Activated CD4-positive, alpha-beta T cell treated with anti-CD3 and anti-CD28 coated beads for 36 hours (primary cell): Measurements from ENCODE around the gene BOLA3. TPM values are rescaled to one million over a fixed set of nuclear protein-coding genes. Genes with fewer than 3 reads are reported as not detected.

ENCODE experiments used
- ATAC-seq: fragments of 200-7000 bp; cut with Tn5 transposase; one replicate; pipeline ENCODE4 v1.10.0; 2021; ENCODE audit warnings: mild to moderate bottlenecking, moderate library complexity
- CTCF ChIA-PET: fragments of 350-600 bp; sonication (Branson Sonifier 250); formaldehyde crosslinking; loops from one replicate; lab custom pipeline; 2021; ENCODE audit warnings: antibody characterized with exemption; lab: Charles Lee
- POLR2A ChIA-PET: fragments of 350-600 bp; sonication (Branson Sonifier 250); formaldehyde crosslinking; loops from one replicate; lab custom pipeline; 2021; ENCODE audit warnings: antibody characterized with exemption, inconsistent platforms; lab: Charles Lee
- DNase-seq: peaks from one replicate; pipeline ENCODE4 v3.0.0-alpha.2; 2020
- H3K27ac Mint-ChIP-seq: one replicate; pipeline ENCODE4 v1.8.0; 2021; ENCODE audit warnings: mixed read lengths
- H3K27me3 Mint-ChIP-seq: one replicate; pipeline ENCODE4 v1.8.0; 2021; ENCODE audit warnings: mixed read lengths
- H3K36me3 Mint-ChIP-seq: one replicate; pipeline ENCODE4 v1.8.0; 2021; ENCODE audit warnings: low read depth, mixed read lengths
- H3K4me1 Mint-ChIP-seq: one replicate; pipeline ENCODE4 v1.8.0; 2021; ENCODE audit warnings: mixed read lengths
- H3K4me3 Mint-ChIP-seq: one replicate; pipeline ENCODE4 v1.8.0; 2021; ENCODE audit warnings: mild to moderate bottlenecking, moderate library complexity, mixed read lengths
- H3K9me3 Mint-ChIP-seq: one replicate; pipeline ENCODE4 v1.8.0; 2021; ENCODE audit warnings: low read depth, mixed read lengths
- intact Hi-C, 2 experiments: fragments of 100-400 bp; cut with DNase I in 1 of 2; cut with micrococcal nuclease in 1 of 2; formaldehyde crosslinking; loops; one replicate each; pipeline versions ENCODE4 v1.14.2 to v1.15.1; 2022 to 2024; cut with DNase I, micrococcal nuclease
- total RNA-seq, 2 experiments: library from RNA; stranded (reverse); gene quantifications; one replicate each; pipeline ENCODE4 v1.2.3, GENCODE V29; 2021

The BOLA3 gene
- total RNA-seq, 2 experiments from 2014 or later: 119 to 130 TPM

GRCh38 chr2:74149570-74150319 is 2.0 kb upstream of the BOLA3 start:
- H3K27me3 Mint-ChIP-seq: no peaks in the 10 kb centered on the region
- H3K36me3 Mint-ChIP-seq: peaks cover 6% of the 10 kb centered on the region
- peak overlapping the region; percentile 47 for H3K27ac Mint-ChIP-seq
- intact Hi-C loops: loop anchor here in 1 of 2 experiments (2.0 to 10.0 kb wide), 5 partner anchors 49 to 395 kb away; partner anchors contain the start of genes DGUOK, MTHFD2 and STAMBP
- H3K4me1 Mint-ChIP-seq: peaks cover 5% of the 10 kb centered on the region
- ChIA-PET CTCF (interaction anchor here (0.6 to 11.2 kb wide), 9 partner anchors 12 to 325 kb away, joined by 3 to 155 read pairs (median 4); partner anchors contain the start of gene STAMBP), POLR2A (interaction anchor here (0.7 kb wide), 1 partner anchor 10 kb away, joined by 3 read pairs; no protein-coding TSS in a partner anchor)
- no peak for DNase-seq
- no peak overlapping the region for H3K4me3 Mint-ChIP-seq
- no peak for ATAC-seq
- no peaks in the 10 kb centered on the region for H3K9me3 Mint-ChIP-seq

GRCh38 chr2:74149247-74149525 is 1.5 kb upstream of the BOLA3 start:
- Mint-ChIP-seq H3K27ac (no peak overlapping the region), H3K4me1 (peaks cover 5% of the 10 kb centered on the region), H3K4me3 (no peak overlapping the region), H3K27me3 (no peaks in the 10 kb centered on the region), H3K9me3 (no peaks in the 10 kb centered on the region), H3K36me3 (peaks cover 7% of the 10 kb centered on the region)
- POLR2A ChIA-PET: no interaction called here
- CTCF ChIA-PET: interaction anchor here (0.6 to 11.2 kb wide), 9 partner anchors 11 to 370 kb away, joined by 3 to 155 read pairs (median 3); partner anchors contain the start of genes DUSP11, MOB1A and STAMBP
- ATAC-seq: no peak
- no peak for DNase-seq
- intact Hi-C loops: loop anchor here in 1 of 2 experiments (2.0 to 10.0 kb wide), 5 partner anchors 50 to 394 kb away; partner anchors contain the start of genes DGUOK, MTHFD2 and STAMBP

DNA sequence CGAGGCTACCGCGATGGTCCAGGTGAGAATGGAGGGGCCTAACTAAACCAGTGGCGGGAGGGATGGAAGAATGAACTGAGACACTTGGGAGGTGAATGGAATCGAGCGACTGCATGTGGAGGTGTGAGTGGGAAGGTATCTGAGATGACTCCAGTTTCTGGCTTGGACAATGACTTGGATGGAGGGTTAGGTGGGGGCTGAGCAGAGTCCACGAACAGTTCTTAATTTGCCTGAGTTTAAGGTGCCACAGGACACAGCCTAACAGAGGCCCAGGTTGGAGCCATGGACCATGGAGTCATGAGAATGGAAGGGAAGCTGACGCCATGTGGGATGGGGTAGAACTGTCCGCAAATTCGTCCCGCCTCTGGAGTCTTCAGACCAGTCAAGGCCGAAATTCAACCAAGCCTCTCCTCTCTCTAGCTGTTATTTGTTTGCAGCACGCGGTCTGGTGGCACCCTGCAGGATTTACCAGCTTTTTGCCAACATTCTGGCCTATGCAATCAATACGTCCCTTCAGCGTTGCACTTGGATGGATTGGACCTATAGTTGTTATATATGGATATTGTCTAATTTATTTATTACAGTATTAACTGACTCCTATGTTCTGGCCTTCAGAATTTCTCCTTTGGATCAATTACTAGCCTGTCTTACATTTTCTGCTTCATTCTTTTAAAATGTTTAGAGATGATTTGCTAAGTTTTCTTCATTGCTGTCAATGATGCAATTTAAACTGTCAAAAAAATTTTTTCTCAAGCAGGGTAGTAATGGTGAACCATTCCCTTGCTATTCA is 940 bp upstream of the BOLA3 start:
- Mint-ChIP-seq H3K27ac (no peak overlapping the region), H3K4me1 (peaks cover 5% of the 10 kb centered on the region), H3K9me3 (no peaks in the 10 kb centered on the region), H3K36me3 (peaks cover 8% of the 10 kb centered on the region), H3K4me3 (no peak overlapping the region), H3K27me3 (no peaks in the 10 kb centered on the region)
- ChIA-PET POLR2A (interaction anchor here (0.5 to 1.0 kb wide), 3 partner anchors 14 to 216 kb away, joined by 3 to 6 read pairs (median 4); no protein-coding TSS in a partner anchor), CTCF (interaction anchor here (0.6 to 11.2 kb wide), 15 partner anchors 11 to 369 kb away, joined by 3 to 155 read pairs (median 3); partner anchors contain the start of genes DUSP11, MOB1A and STAMBP)
- DNase-seq (no peak), ATAC-seq (no peak)
- intact Hi-C loops: loop anchor here (1.0 to 10.0 kb wide), 9 partner anchors 30 to 394 kb away; partner anchors contain the start of genes MTHFD2 (in 2 of the 2), DGUOK (in 1 of the 2), MOB1A (in 1 of the 2) and STAMBP (in 1 of the 2)

GRCh38 chr2:74146929-74147726 is 584 bp downstream of the BOLA3 start:
- peak; percentile 60 for ATAC-seq
- ChIA-PET POLR2A (interaction anchor here (0.8 to 1.1 kb wide), 4 partner anchors 31 to 409 kb away, joined by 3 to 4 read pairs (median 3); partner anchors contain the start of genes MOB1A and MTHFD2), CTCF (interaction anchor here (0.6 to 11.2 kb wide), 16 partner anchors 9 to 322 kb away, joined by 3 to 155 read pairs (median 4); partner anchors contain the start of genes MOB1A and STAMBP)
- H3K27me3 Mint-ChIP-seq: no peaks in the 10 kb centered on the region
- H3K4me1 Mint-ChIP-seq: peaks cover 5% of the 10 kb centered on the region
- H3K27ac Mint-ChIP-seq: no peak overlapping the region
- no peaks in the 10 kb centered on the region for H3K9me3 Mint-ChIP-seq
- intact Hi-C loops: loop anchor here (1.0 to 10.0 kb wide), 11 partner anchors 27 to 410 kb away; partner anchors contain the start of genes STAMBP (in 2 of the 2), DGUOK (in 1 of the 2), DUSP11 (in 1 of the 2) and MOB1A (in 1 of the 2)
- no peak overlapping the region for H3K4me3 Mint-ChIP-seq
- peaks cover 12% of the 10 kb centered on the region for H3K36me3 Mint-ChIP-seq
- DNase-seq: peak; percentile 75

DNA sequence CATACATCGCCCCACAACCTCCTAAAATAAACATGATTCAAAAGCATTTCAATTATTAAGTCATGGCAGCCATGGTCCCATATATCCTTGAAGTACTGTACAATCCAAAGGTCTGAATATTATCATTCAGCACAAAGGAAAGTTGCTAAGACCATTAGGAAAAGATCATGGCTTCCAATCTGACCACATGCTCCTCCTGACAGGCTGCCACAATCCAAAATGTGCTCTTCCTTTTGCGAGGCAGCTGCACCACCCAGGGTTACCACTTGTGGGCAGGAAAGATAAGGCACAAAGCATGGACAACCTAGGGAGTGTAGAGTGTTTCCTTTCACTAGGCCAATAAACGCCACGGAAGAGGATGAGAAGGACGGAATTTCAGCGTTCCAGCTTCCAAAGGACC is 5.4 kb downstream of the BOLA3 start:
- peaks cover 5% of the 10 kb centered on the region for H3K4me1 Mint-ChIP-seq
- H3K27ac Mint-ChIP-seq: no peak overlapping the region
- no peak overlapping the region for H3K4me3 Mint-ChIP-seq
- CTCF ChIA-PET: interaction anchor here (0.9 to 1.0 kb wide), 2 partner anchors 13 to 22 kb away, joined by 3 to 4 read pairs; no protein-coding TSS in a partner anchor
- POLR2A ChIA-PET: no interaction called here
- no peaks in the 10 kb centered on the region for H3K9me3 Mint-ChIP-seq
- intact Hi-C loops: loop anchor here in 1 of 2 experiments (10.0 kb wide), 2 partner anchors 318 to 388 kb away; partner anchors contain the start of gene STAMBP
- H3K36me3 Mint-ChIP-seq: peaks cover 21% of the 10 kb centered on the region
- H3K27me3 Mint-ChIP-seq: no peaks in the 10 kb centered on the region
- ATAC-seq: no peak
- DNase-seq: no peak

DNA sequence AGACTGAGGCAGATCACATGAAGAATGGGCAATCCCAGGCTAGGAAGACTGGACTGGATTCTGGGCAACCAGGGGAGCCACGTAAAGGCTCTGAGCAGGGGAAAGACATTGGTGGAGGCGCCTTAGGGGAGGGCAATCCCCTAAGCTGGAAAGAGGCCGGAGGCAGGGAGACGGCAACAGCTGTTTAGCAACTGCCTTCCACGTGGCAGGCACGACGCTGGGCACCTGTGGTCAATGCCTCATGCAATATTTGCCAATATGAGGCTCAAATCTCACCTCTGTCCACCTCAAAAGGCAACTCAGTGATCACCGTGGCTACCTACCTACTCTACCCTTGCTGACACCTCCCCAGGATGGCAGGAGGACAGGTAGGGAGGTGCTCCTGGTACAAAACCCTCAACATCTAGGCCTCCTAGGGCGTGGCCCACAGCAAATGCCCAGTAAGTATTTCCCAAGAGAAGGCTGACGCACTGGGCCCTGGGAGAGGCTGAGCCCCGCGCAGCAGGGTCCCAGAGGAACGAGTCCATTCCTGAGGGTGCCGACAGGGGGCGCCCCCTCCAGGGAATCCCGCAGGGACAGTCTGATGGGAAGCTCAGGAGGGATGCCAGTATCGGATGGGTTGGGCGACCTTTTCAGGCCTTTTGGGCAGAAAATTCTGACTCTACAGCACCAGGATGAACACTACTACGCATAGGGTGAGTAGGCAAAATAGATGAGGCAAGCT is 8.9 kb downstream of the BOLA3 start:
- ATAC-seq (no peak), DNase-seq (no peak)
- ChIA-PET CTCF (interaction anchor here (0.7 to 1.1 kb wide), 3 partner anchors 8 to 24 kb away, joined by 4 to 5 read pairs (median 4); no protein-coding TSS in a partner anchor), POLR2A (no interaction called here)
- Mint-ChIP-seq H3K4me1 (no peaks in the 10 kb centered on the region), H3K4me3 (no peak overlapping the region), H3K27me3 (no peaks in the 10 kb centered on the region), H3K27ac (no peak overlapping the region), H3K9me3 (no peaks in the 10 kb centered on the region), H3K36me3 (peaks cover 25% of the 10 kb centered on the region)
- intact Hi-C loops: no loop called here

DNA sequence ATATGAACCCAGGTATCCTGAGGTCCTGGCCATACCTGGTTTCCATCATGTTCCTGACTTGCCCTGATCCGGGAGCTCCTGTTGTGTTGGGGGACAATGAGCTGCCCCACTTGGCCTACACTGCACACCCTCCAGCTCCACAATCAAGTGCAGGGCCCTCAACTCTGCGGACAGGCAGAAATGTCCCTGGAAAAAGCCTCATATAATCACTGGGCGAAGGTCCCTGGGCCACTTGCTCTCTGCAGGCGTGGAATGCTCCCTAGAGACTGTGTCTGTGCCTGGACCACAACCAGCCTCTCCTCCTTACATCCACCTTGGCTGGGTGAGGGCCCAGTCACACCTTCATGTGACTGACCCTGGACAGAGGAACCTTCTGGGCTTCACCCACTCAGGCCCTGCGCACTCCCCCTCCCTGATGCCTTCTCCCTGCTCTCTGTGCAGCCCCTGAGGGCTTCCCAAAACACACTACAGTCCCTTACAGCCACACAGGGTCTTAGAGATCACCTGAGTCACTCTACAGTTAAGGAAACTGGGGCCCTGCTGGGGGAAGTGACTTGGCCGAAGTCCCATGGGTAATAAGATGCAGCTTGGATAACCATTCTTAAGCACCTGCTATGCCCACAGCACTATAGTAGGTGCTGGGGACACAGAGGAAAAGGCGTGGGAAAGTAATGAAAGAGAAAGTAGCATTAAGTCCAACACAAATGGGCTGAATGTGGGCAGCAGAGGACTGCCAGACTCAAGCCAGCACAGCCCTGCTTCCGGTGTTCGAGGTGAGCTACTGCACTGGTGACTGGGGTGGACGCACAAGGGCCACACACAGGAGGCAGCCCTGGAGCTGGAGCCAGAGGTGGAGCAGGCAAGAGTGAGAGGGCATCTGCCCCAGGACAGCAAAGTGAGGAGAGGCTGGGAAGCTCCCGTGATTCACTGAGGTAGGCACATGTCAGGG is 9.8 kb downstream of the BOLA3 start:
- CTCF ChIA-PET: interaction anchor here (0.7 to 1.3 kb wide), 3 partner anchors 9 to 24 kb away, joined by 3 to 4 read pairs (median 4); no protein-coding TSS in a partner anchor

DNA sequence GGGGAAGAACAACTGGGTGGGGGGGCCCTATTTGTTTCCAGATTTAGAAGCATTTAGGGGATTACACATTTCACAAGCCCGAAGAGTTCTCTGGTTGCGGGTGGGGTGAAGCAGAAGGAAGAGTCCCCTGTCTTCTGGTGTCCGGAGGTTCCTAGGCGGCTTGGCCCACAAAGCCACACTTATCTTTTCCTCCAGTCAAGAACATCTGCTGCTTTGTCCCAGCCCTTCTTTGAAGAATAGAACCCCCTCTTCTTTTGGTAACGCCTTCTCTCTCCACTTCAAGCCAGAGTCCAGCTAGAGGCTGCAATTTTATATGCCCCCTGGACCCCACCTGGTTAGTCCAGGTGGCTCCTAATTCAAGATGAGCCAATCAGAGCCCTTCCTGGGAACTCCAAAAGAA is 15.8 kb downstream of the BOLA3 start:
- Mint-ChIP-seq H3K36me3 (peaks cover 19% of the 10 kb centered on the region), H3K27me3 (no peaks in the 10 kb centered on the region), H3K4me3 (no peak overlapping the region), H3K27ac (no peak overlapping the region), H3K9me3 (peaks cover 4% of the 10 kb centered on the region), H3K4me1 (no peaks in the 10 kb centered on the region)
- DNase-seq: no peak
- POLR2A ChIA-PET: no interaction called here
- CTCF ChIA-PET: no interaction called here
- ATAC-seq: no peak
- intact Hi-C loops: no loop called here

More for the DNA sequence above, 9.8 kb downstream of the BOLA3 start:
- POLR2A ChIA-PET: no interaction called here
- Mint-ChIP-seq H3K4me1 (no peaks in the 10 kb centered on the region), H3K27me3 (no peaks in the 10 kb centered on the region), H3K36me3 (peaks cover 33% of the 10 kb centered on the region), H3K27ac (no peak overlapping the region), H3K9me3 (peaks cover 4% of the 10 kb centered on the region), H3K4me3 (no peak overlapping the region)
- DNase-seq: no peak
- ATAC-seq: no peak
- intact Hi-C loops: no loop called here

- Mint-ChIP-seq H3K27me3 (no peaks in the 10 kb centered on the region), H3K4me1 (no peaks in the 10 kb centered on the region), H3K27ac (no peak overlapping the region), H3K9me3 (peaks cover 4% of the 10 kb centered on the region), H3K4me3 (no peak overlapping the region), H3K36me3 (peaks cover 19% of the 10 kb centered on the region)
- CTCF ChIA-PET: no interaction called here
- POLR2A ChIA-PET: no interaction called here
- DNase-seq (no peak), ATAC-seq (no peak)
- intact Hi-C loops: no loop called here
These were observed 17.3 kb downstream of the BOLA3 start for GRCh38 chr2:74130211-74130995.
